K562 (cell line): ENCODE results near the gene MSMO1. TPM values are rescaled to one million over a fixed set of nuclear protein-coding genes. Genes with fewer than 3 reads are reported as not detected.

Source experiments
- ATAC-seq: fragments of 200-7000 bp; cut with Tn5 transposase; 3 replicates; pipeline ENCODE4 v1.9.1; 2020; ENCODE audit warnings: moderate library complexity
- Bru-seq: library from RNA; stranded (reverse); fragments of 400-500 nt; gene quantifications from one replicate; lab custom pipeline; 2021; lab: Mats Ljungman, UMichigan
- BruChase-seq, 2 experiments: library from RNA; stranded (reverse); fragments of 400-500 nt; gene quantifications; one replicate each; lab custom pipeline; 2021; lab: Mats Ljungman, UMichigan
- BruUV-seq: library from RNA; stranded (reverse); fragments of 400-500 nt; replicated peaks from 2 replicates; lab custom pipeline; 2021; lab: Mats Ljungman, UMichigan
- CTCF ChIA-PET: fragments of 300-600 bp; formaldehyde crosslinking; extraction: SDS; loops from one replicate; lab custom pipeline; 2021; ENCODE audit warnings: low intra/inter-chr PET ratio; lab: Yijun Ruan, JAX
- POLR2A ChIA-PET: fragments of 300-600, 350-650 bp; sonication (Branson Sonifier 250); formaldehyde crosslinking; extraction: SDS; loops from one replicate; lab custom pipeline; 2021; ENCODE audit warnings: antibody characterized with exemption, inconsistent platforms; lab: Yijun Ruan, JAX
- DNase-seq, 4 experiments: peaks; one replicate each; pipeline versions ENCODE4 v3.0.0 to v3.0.0-alpha.2; 2011 to 2018; ENCODE audit warnings: low spot score in 3 of 4, mixed read lengths in 3 of 4; ENCODE audit errors: extremely low read depth in 1 of 4
- FAIRE-seq: peaks from 2 replicates; lab custom pipeline; 2011; peaks lifted over from hg19 to GRCh38; lab: Jason Lieb, UNC
- H2AFZ ChIP-seq: 2 replicates; pipeline ENCODE4 v1.6.0; 2011; ENCODE audit warnings: low read depth, low read length, control low read depth, inconsistent platforms
- H3K27ac ChIP-seq: fragments of 200-600 bp; 3 replicates; pipeline ENCODE4 v1.8.0; 2011; ENCODE audit warnings: low read depth, mild to moderate bottlenecking, control low read depth, inconsistent platforms, low read length, moderate library complexity, mixed read lengths; ENCODE audit errors: extremely low read depth
- H3K27me3 ChIP-seq, 2 experiments: fragments of 300-600 bp in 1 of 2; 2 replicates in 1 of 2; 3 replicates in 1 of 2; pipeline versions ENCODE4 v1.6.0 to v1.8.0; 2011; ENCODE audit warnings: inconsistent platforms in 2 of 2, low read length in 2 of 2, mild to moderate bottlenecking in 1 of 2, mixed read lengths in 1 of 2, moderate library complexity in 1 of 2; ENCODE audit not compliant: control insufficient read depth in 2 of 2, insufficient read depth in 2 of 2
- H3K36me3 ChIP-seq: fragments of 300-600 bp; 3 replicates; pipeline ENCODE4 v1.8.0; 2011; ENCODE audit warnings: mild to moderate bottlenecking, low read length, inconsistent platforms; ENCODE audit not compliant: control insufficient read depth, insufficient read depth
- H3K4me1 ChIP-seq, 2 experiments: fragments of 200-600 bp in 1 of 2; replicated peaks in 1 of 2; 2 replicates in 1 of 2; 3 replicates in 1 of 2; pipeline versions ENCODE4 v1.5.1 to v1.8.0; 2011; ENCODE audit warnings: inconsistent platforms in 2 of 2, low read length in 2 of 2, mild to moderate bottlenecking in 1 of 2, mixed read lengths in 1 of 2, moderate library complexity in 1 of 2; ENCODE audit not compliant: control insufficient read depth in 2 of 2, insufficient read depth in 2 of 2
- H3K4me2 ChIP-seq: 2 replicates; pipeline ENCODE4 v1.6.1; 2011; ENCODE audit warnings: low read length, control low read depth, inconsistent platforms, mixed read lengths; ENCODE audit not compliant: insufficient read depth
- H3K4me3 ChIP-seq: fragments of 200-600 bp; sonication (generic), shearing (Covaris generic); 2 replicates; pipeline ENCODE4 v1.5.1; 2016; ENCODE audit warnings: control low read depth, inconsistent platforms
- H3K79me2 ChIP-seq: fragments of 200-600 bp; 3 replicates; pipeline ENCODE4 v1.8.0; 2011; ENCODE audit warnings: low read length, inconsistent platforms; ENCODE audit not compliant: control insufficient read depth, insufficient read depth
- H3K9ac ChIP-seq, 2 experiments: 2 replicates each; pipeline versions ENCODE4 v1.6.0 to v1.6.1; 2011; ENCODE audit warnings: low read depth in 2 of 2, low read length in 2 of 2, control low read depth in 1 of 2, inconsistent platforms in 1 of 2, mild to moderate bottlenecking in 1 of 2, mixed read lengths in 1 of 2; ENCODE audit not compliant: insufficient read depth in 1 of 2
- H3K9me1 ChIP-seq: one replicate; pipeline ENCODE4 v1.6.0; 2011; ENCODE audit warnings: inconsistent platforms, mild to moderate bottlenecking, low read length, moderate library complexity; ENCODE audit not compliant: control insufficient read depth, insufficient read depth
- H3K9me3 ChIP-seq: replicated peaks from 2 replicates; pipeline ENCODE4 v1.5.1; 2011; ENCODE audit warnings: low read depth, low read length, inconsistent platforms; ENCODE audit not compliant: control insufficient read depth, insufficient read depth
- H4K20me1 ChIP-seq: replicated peaks from 2 replicates; pipeline ENCODE4 v1.6.1; 2011; ENCODE audit warnings: low read length, inconsistent platforms, mixed read lengths; ENCODE audit not compliant: control insufficient read depth, insufficient read depth
- CHD2 ChIP-seq: IDR thresholded peaks from 2 replicates; pipeline ENCODE4 v1.6.1; 2011; ENCODE audit warnings: low read depth, low read length
- EGR1 ChIP-seq: fragments of 450-650 bp; conservative IDR thresholded peaks from 2 replicates; pipeline ENCODE4 v1.6.1; 2017; ENCODE audit warnings: mild to moderate bottlenecking
- HDAC2 ChIP-seq: fragments of 450-650 bp; IDR thresholded peaks from 2 replicates; pipeline ENCODE4 v1.6.1; 2016; ENCODE audit warnings: mild to moderate bottlenecking
- JUND ChIP-seq, 2 experiments: IDR thresholded peaks; 2 replicates in 1 of 2; 3 replicates in 1 of 2; pipeline ENCODE4 v1.6.1; 2011; ENCODE audit warnings: borderline replicate concordance in 2 of 2, low read depth in 2 of 2, low read length in 2 of 2, improper control_type of control experiment in 1 of 2, missing biosample characterization in 1 of 2, missing genetic modification characterization in 1 of 2, missing genetic modification reagents in 1 of 2
- LARP7 ChIP-seq: fragments of 450-650 bp; IDR thresholded peaks from 2 replicates; pipeline ENCODE4 v1.6.1; 2016
- POLR3G ChIP-seq: IDR thresholded peaks from 2 replicates; pipeline ENCODE4 v1.6.1; 2011; ENCODE audit not compliant: insufficient read length, insufficient replicate concordance; ENCODE audit errors: extremely low read depth
- PURB ChIP-seq: sonication (generic); formaldehyde crosslinking; IDR thresholded peaks from 2 replicates; pipeline ENCODE4 v1.9.0; 2021; ENCODE audit warnings: low read depth, mild to moderate bottlenecking, missing genetic modification reagents
- TEAD1 ChIP-seq, 2 experiments: fragments of 450-650 bp in 1 of 2; sonication (generic) in 1 of 2; formaldehyde crosslinking; IDR thresholded peaks; 2 replicates each; pipeline versions ENCODE4 v1.4.0 to v1.8.0; 2020 to 2022; ENCODE audit warnings: mild to moderate bottlenecking in 2 of 2, missing genetic modification reagents in 1 of 2
- WGBS: fragments of 100-300 bp; shearing (Covaris generic); methylation state at CpG from one replicate; pipeline ENCODE4 v1.1.6; 2016; ENCODE audit warnings: low coverage, mixed read lengths; ENCODE audit not compliant: insufficient coverage; ENCODE audit errors: missing lambda C conversion rate; 5-methylcytosine and 5-hydroxymethylcytosine counted together
- in situ Hi-C: fragments of 300-500 bp; cut with MboI; formaldehyde crosslinking; loops from 4 replicates; pipeline ENCODE4 v1.15.0; 2018; ENCODE audit warnings: inconsistent platforms, mixed read lengths
- intact Hi-C: fragments of 100-400 bp; cut with micrococcal nuclease; formaldehyde crosslinking; loops from 2 replicates; pipeline ENCODE4 v1.14.2; 2022
- long read RNA-seq, 3 experiments: library from polyadenylated mRNA in 2 of 3; library from RNA in 1 of 3; unstranded in 2 of 3; stranded (forward) in 1 of 3; transcript quantifications; one replicate each; pipeline ENCODE4 v2.0.0, GENCODE V29; 2019 to 2022
- polyA minus RNA-seq, 3 experiments: library from RNA; depleted of rRNA, polyadenylated mRNA; stranded (reverse); fragments of >200 nt; gene quantifications; 2 replicates each; pipeline ENCODE4 v1.2.3, GENCODE V29; 2011
- polyA plus RNA-seq, 8 experiments: library from polyadenylated mRNA; depleted of rRNA in 4 of 8; stranded (reverse) in 5 of 8; unstranded in 3 of 8; fragments of >200 nt; fragmentation: Nextera tagmentation in 2 of 8; fragmentation: Illumina TruSeq in 1 of 8; extraction: Ambion mirVana in 2 of 8; extraction: Trizol in 1 of 8; gene quantifications; 2 replicates each; pipeline versions ENCODE4 v1.2.1 to v1.2.3, GENCODE V29; 2011 to 2014; ENCODE audit warnings: inconsistent platforms in 1 of 8, missing spikeins in 1 of 8
- total RNA-seq, 7 experiments: library from RNA; depleted of rRNA in 6 of 7; stranded (reverse); fragments of >200 nt in 6 of 7; fragmentation: Illumina TruSeq in 2 of 7; extraction: Trizol in 2 of 7; gene quantifications; 2 replicates each; pipeline versions ENCODE4 v1.2.1 to v1.2.3, GENCODE V29; 2011 to 2021; ENCODE audit warnings: low replicate concordance in 1 of 7
- TF ChIP-seq, protein P1 (sequence below), 2 experiments: fragments of 450-650 bp; IDR thresholded peaks; 2 replicates each; pipeline ENCODE4 v1.6.1; 2018; ENCODE audit warnings: mild to moderate bottlenecking in 2 of 2, low read depth in 1 of 2; ENCODE audit not compliant: partially characterized antibody in 2 of 2

MSMO1 gene
- 111 and 411 TPM in 2 replicates for total RNA-seq (2011; cell fraction: chromatin; rRNA removed; ENCODE audit: low replicate concordance)
- 106 and 148 TPM in 2 replicates for total RNA-seq (2011; cell fraction: nucleolus; rRNA removed)
- total RNA-seq (2011; cell fraction: nucleoplasm; rRNA removed), result 276 and 345 TPM in 2 replicates
- 41.0 and 47.1 TPM in 2 replicates for total RNA-seq (2014; rRNA removed)
- total RNA-seq (2014; rRNA removed; fragmentation: Illumina TruSeq; extraction: Trizol), result 68.9 and 73.4 TPM in 2 replicates
- 28.5 and 32.0 TPM in 2 replicates for total RNA-seq (2015; rRNA removed; fragmentation: Illumina TruSeq; extraction: Trizol)
- 39.2 and 41.2 TPM in 2 replicates for total RNA-seq (2021)
- 172 and 179 TPM in 2 replicates for polyA plus RNA-seq (2011; rRNA removed)
- 49.3 and 163 TPM in 2 replicates for polyA plus RNA-seq (2011; cell fraction: cytosol; rRNA removed)
- 47.9 and 86.1 TPM in 2 replicates for polyA plus RNA-seq (2011; cell fraction: nucleus; rRNA removed)
- polyA plus RNA-seq (2012), result 26.0 and 41.1 TPM in 2 replicates
- polyA plus RNA-seq (2014; fragmentation: Illumina TruSeq; extraction: Trizol), result 54.6 and 63.5 TPM in 2 replicates
- 10 to 100 TPM; 79.5 to 86.8 TPM for polyA plus RNA-seq (2014; fragmentation: Nextera tagmentation; extraction: Ambion mirVana)
- polyA plus RNA-seq (2014; rRNA removed), result 51.7 and 58.9 TPM in 2 replicates
- 121 and 167 TPM in 2 replicates for polyA minus RNA-seq (2011; rRNA and poly(A)+ RNA removed)
- polyA minus RNA-seq (2011; cell fraction: cytosol; rRNA and poly(A)+ RNA removed), result 55.9 and 66.0 TPM in 2 replicates
- 55.2 and 132 TPM in 2 replicates for polyA minus RNA-seq (2011; cell fraction: nucleus; rRNA and poly(A)+ RNA removed)
- percentile 95 among the genes with signal in this experiment for Bru-seq, nascent RNA
- BruChase-seq, experiment 1, labeled RNA remaining after a 2-hour chase, result percentile 98 among the genes with signal in this experiment
- BruChase-seq, experiment 2, labeled RNA remaining after a 6-hour chase, result percentile 99 among the genes with signal in this experiment
- long read RNA-seq, experiment 1, transcript MSMO1-202 (5 exons, 1,789 nt), result minor isoform, 30 of 260 reads
- long read RNA-seq, experiment 1, transcript MSMO1-201 (6 exons, 2,269 nt), result major isoform, 182 of 260 reads
- long read RNA-seq, experiment 1, partial matches to known transcripts, result 5 of 260 reads
- long read RNA-seq, experiment 1, other reads (novel, unspliced or antisense), result 41 of 260 reads
- long read RNA-seq, experiment 2, transcript MSMO1-201 (6 exons, 2,269 nt), result major isoform, 9 of 39 reads
- long read RNA-seq, experiment 2, partial matches to known transcripts, result 29 of 39 reads
- long read RNA-seq, experiment 2, other reads (novel, unspliced or antisense), result 0 of 39 reads
- long read RNA-seq, experiment 3, transcript MSMO1-201 (6 exons, 2,269 nt), result major isoform, 56 of 72 reads
- long read RNA-seq, experiment 3, transcript MSMO1-202 (5 exons, 1,789 nt), result minor isoform, 8 of 72 reads
- long read RNA-seq, experiment 3, partial matches to known transcripts, result 4 of 72 reads
- long read RNA-seq, experiment 3, other reads (novel, unspliced or antisense), result 4 of 72 reads

DNA sequence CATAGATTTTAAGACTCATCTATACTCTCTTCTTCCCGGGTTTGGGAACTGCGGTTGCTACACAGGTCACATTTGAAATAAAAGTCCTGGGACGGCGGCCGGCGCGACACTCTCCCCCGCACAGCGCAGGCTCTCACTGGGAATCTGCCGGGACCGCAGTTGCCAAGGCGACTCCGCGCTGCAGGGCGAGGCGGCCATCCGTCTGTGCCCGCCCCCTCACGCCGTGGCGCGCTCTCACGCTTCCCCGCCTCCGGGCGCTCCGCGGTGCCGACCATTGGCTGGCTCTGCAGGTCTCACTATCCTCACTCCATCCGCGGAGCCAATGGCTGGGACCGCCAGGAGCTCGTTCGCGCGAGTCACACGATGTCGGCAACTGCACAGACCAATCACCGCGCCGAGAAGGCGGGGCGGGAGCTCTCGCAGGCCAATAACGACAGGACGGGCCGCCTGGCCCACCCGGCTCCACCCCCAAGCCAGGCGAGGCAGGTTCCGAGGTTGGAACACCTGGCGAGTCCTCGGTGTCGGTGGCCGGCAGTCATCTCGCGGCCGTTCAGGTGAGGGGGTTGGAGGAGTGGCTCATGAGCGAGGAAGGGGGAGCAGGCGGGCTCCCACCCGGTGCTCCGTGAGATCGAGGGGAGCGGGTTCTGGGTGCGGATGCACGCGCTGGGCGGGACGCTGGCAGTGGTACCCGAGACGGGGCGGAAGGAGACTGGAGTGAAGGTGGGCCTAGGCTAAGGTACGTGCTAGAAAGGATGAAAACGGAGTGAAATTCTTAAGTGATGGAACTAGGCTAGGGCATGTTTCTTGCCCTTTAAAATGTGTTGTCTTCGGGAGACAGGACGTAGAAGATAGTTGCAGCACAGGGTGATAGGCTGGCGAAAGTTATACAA, at the start of gene MSMO1:
MSMO1 (plus strand) TSS at position 459 of the 890 bp plus-strand sequence. CDS start 5,702 bp downstream, outside the sequence.
- peaks cover 9 to 23% of the 10 kb centered on the region in 2 experiments; a peak in 4 of 5 replicates for H3K4me1 ChIP-seq
- peak; percentile 52; the same call in 1 of the 2 replicates for TF ChIP-seq HDAC2
- peak; percentile 95 for TF ChIP-seq EGR1
- TF ChIP-seq TEAD1 (CRISPR knock-in tag; IDR thresholded peaks at IDR 0.05), result peak in 1 of 2 experiments; percentile 76; a peak in 1 of 4 replicates
- TF ChIP-seq LARP7, result no peak; the same call in 1 of the 2 replicates
- TF ChIP-seq JUND (IDR thresholded peaks at IDR 0.05; ENCODE audit: borderline replicate concordance, low read depth, low read length), result peak; percentile 54; the same call in 1 of the 2 replicates
- TF ChIP-seq JUND (tag; IDR thresholded peaks at IDR 0.05; ENCODE audit: borderline replicate concordance, low read depth, low read length), result no peak
- TF ChIP-seq, protein P1, sequence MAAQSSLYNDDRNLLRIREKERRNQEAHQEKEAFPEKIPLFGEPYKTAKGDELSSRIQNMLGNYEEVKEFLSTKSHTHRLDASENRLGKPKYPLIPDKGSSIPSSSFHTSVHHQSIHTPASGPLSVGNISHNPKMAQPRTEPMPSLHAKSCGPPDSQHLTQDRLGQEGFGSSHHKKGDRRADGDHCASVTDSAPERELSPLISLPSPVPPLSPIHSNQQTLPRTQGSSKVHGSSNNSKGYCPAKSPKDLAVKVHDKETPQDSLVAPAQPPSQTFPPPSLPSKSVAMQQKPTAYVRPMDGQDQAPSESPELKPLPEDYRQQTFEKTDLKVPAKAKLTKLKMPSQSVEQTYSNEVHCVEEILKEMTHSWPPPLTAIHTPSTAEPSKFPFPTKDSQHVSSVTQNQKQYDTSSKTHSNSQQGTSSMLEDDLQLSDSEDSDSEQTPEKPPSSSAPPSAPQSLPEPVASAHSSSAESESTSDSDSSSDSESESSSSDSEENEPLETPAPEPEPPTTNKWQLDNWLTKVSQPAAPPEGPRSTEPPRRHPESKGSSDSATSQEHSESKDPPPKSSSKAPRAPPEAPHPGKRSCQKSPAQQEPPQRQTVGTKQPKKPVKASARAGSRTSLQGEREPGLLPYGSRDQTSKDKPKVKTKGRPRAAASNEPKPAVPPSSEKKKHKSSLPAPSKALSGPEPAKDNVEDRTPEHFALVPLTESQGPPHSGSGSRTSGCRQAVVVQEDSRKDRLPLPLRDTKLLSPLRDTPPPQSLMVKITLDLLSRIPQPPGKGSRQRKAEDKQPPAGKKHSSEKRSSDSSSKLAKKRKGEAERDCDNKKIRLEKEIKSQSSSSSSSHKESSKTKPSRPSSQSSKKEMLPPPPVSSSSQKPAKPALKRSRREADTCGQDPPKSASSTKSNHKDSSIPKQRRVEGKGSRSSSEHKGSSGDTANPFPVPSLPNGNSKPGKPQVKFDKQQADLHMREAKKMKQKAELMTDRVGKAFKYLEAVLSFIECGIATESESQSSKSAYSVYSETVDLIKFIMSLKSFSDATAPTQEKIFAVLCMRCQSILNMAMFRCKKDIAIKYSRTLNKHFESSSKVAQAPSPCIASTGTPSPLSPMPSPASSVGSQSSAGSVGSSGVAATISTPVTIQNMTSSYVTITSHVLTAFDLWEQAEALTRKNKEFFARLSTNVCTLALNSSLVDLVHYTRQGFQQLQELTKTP (IDR thresholded peaks at IDR 0.05; ENCODE audit: low read depth in 1 of 2, partially characterized antibody in 2 of 2), result no peak
- no peak for TF ChIP-seq POLR3G
- peak; percentile 89 for TF ChIP-seq CHD2
- no peak for TF ChIP-seq PURB (CRISPR knock-in tag)

More for the DNA sequence above, at the start of gene MSMO1:
- in situ Hi-C loops, result loop anchor here (5.0 kb wide), 1 partner anchor 120 kb away; the partner anchor contains the start of gene KLHL2
- no TSS peak for BruUV-seq
- H3K9me1 ChIP-seq, result no peaks in the 10 kb centered on the region
- ATAC-seq (peak; percentile 96), DNase-seq (peak; percentile 93 to 98 (median 94)), FAIRE-seq (peak; percentile 92)
- H3K9me3 ChIP-seq, result no peaks in the 10 kb centered on the region
- H4K20me1 ChIP-seq, result peaks cover 32% of the 10 kb centered on the region
- H3K4me2 ChIP-seq, result peak within 1 kb of the TSS; percentile 99
- under 1% methylated on average over 62 of the region's 76 CpGs for WGBS
- intact Hi-C loops, result loop anchor here (2.0 kb wide), 1 partner anchor 119 kb away; no protein-coding TSS in a partner anchor
- peaks cover 25% of the 10 kb centered on the region; the same call in 2 of the 3 replicates for H3K36me3 ChIP-seq
- H3K27me3 ChIP-seq, result no peaks in the 10 kb centered on the region
- ChIA-PET CTCF (interaction anchor here (0.6 kb wide), 1 partner anchor 151 kb away, joined by 3 read pairs; no protein-coding TSS in a partner anchor), POLR2A (interaction anchor here (0.6 to 0.9 kb wide), 2 partner anchors 12 to 126 kb away, joined by 3 read pairs; no protein-coding TSS in a partner anchor)
- peak within 1 kb of the TSS; percentile 80 for H3K27ac ChIP-seq
- H3K4me3 ChIP-seq, result peak within 1 kb of the TSS; percentile 84
- peak within 1 kb of the TSS; percentile 89 for H2AFZ ChIP-seq
- H3K9ac ChIP-seq, result peak within 1 kb of the TSS; percentile 74 to 90
- H3K79me2 ChIP-seq, result peaks cover 60% of the 10 kb centered on the region
